SK-N-SH (cell line): ENCODE results near the gene SLC38A3. TPM values are rescaled to one million over a fixed set of nuclear protein-coding genes. Genes with fewer than 3 reads are reported as not detected.

Experiments used
- CTCF ChIA-PET: fragments of 300-600, 350-600 bp; formaldehyde crosslinking; extraction: SDS; loops from one replicate; lab custom pipeline; 2021; lab: Yijun Ruan, JAX
- POLR2A ChIA-PET: fragments of 350-600 bp; sonication (Branson Sonifier 250); formaldehyde crosslinking; extraction: SDS; loops from one replicate; lab custom pipeline; 2020; ENCODE audit warnings: antibody characterized with exemption, inconsistent platforms; lab: Yijun Ruan, JAX
- DNase-seq: peaks from one replicate; pipeline ENCODE4 v3.0.0; 2012
- H2AFZ ChIP-seq: fragments of 200-600 bp; sonication (generic); 2 replicates; pipeline ENCODE4 v1.8.1; 2016; ENCODE audit warnings: antibody characterized with exemption, mild to moderate bottlenecking, low read depth
- H3F3A ChIP-seq: fragments of 200-600 bp; sonication (generic); replicated peaks from 2 replicates; pipeline ENCODE3; 2016; ENCODE audit warnings: antibody characterized with exemption, mild to moderate bottlenecking; ENCODE audit not compliant: insufficient read depth
- H3K27ac ChIP-seq, 2 experiments: fragments of 200-500 bp in 1 of 2; fragments of 200-600 bp in 1 of 2; sonication (Bioruptor generic) in 1 of 2; sonication (generic), shearing (Covaris generic) in 1 of 2; 2 replicates each; pipeline versions ENCODE4 v1.5.1 to v1.6.1; 2014 to 2016; ENCODE audit warnings: low read depth in 2 of 2, inconsistent platforms in 1 of 2, low read length in 1 of 2, mild to moderate bottlenecking in 1 of 2, mixed read lengths in 1 of 2
- H3K27me3 ChIP-seq: fragments of 200-600 bp; sonication (generic), shearing (Covaris generic); 2 replicates; pipeline ENCODE4 v1.6.1; 2016; ENCODE audit warnings: mixed run types; ENCODE audit not compliant: insufficient read depth
- H3K36me3 ChIP-seq, 2 experiments: fragments of 200-500 bp in 1 of 2; fragments of 200-600 bp in 1 of 2; sonication (Bioruptor generic) in 1 of 2; sonication (generic) in 1 of 2; replicated peaks in 1 of 2; 2 replicates each; pipeline versions ENCODE3 to v1.5.1; 2014 to 2016; ENCODE audit warnings: low read length in 1 of 2, mild to moderate bottlenecking in 1 of 2; ENCODE audit not compliant: insufficient read depth in 2 of 2, control insufficient read depth in 1 of 2
- H3K4me1 ChIP-seq, 2 experiments: fragments of 200-500 bp in 1 of 2; fragments of 200-600 bp in 1 of 2; sonication (Bioruptor generic) in 1 of 2; sonication (generic), shearing (Covaris generic) in 1 of 2; 2 replicates each; pipeline versions ENCODE4 v1.5.1 to v1.6.1; 2014 to 2016; ENCODE audit warnings: low read depth in 1 of 2, low read length in 1 of 2, mixed run types in 1 of 2; ENCODE audit not compliant: insufficient read depth in 2 of 2, control insufficient read depth in 1 of 2
- H3K4me2 ChIP-seq: fragments of 200-600 bp; sonication (generic), shearing (Covaris generic); 2 replicates; pipeline ENCODE4 v1.6.1; 2017; ENCODE audit warnings: mixed run types
- H3K4me3 ChIP-seq, 2 experiments: fragments of 200-500 bp in 1 of 2; fragments of 200-600 bp in 1 of 2; sonication (Bioruptor generic) in 1 of 2; sonication (generic), shearing (Covaris generic) in 1 of 2; 2 replicates each; pipeline versions ENCODE4 v1.5.1 to v1.8.1; 2014 to 2016; ENCODE audit warnings: low read depth in 2 of 2, inconsistent platforms in 1 of 2, low read length in 1 of 2, mild to moderate bottlenecking in 1 of 2, mixed read lengths in 1 of 2, moderate library complexity in 1 of 2
- H3K79me2 ChIP-seq: fragments of 200-600 bp; sonication (generic); 2 replicates; pipeline ENCODE4 v1.8.1; 2017; ENCODE audit warnings: mild to moderate bottlenecking; ENCODE audit not compliant: insufficient read depth
- H3K9ac ChIP-seq: fragments of 200-600 bp; sonication (generic); 2 replicates; pipeline ENCODE4 v1.6.1; 2017; ENCODE audit warnings: mixed run types
- H3K9me2 ChIP-seq: fragments of 200-600 bp; sonication (generic); 2 replicates; pipeline ENCODE4 v1.6.1; 2017; ENCODE audit warnings: mixed run types
- H3K9me3 ChIP-seq: fragments of 200-600 bp; sonication (generic); 2 replicates; pipeline ENCODE4 v1.6.1; 2017; ENCODE audit warnings: mixed run types, mild to moderate bottlenecking, moderate library complexity
- H4K20me1 ChIP-seq: fragments of 200-600 bp; sonication (generic); 2 replicates; pipeline ENCODE4 v1.6.1; 2017; ENCODE audit warnings: mild to moderate bottlenecking, mixed run types; ENCODE audit not compliant: insufficient read depth
- ELF1 ChIP-seq: IDR thresholded peaks from 2 replicates; pipeline ENCODE4 v1.4.0; 2012
- EP300 ChIP-seq, 2 experiments: IDR thresholded peaks; 2 replicates each; pipeline versions ENCODE4 v1.4.0 to v1.6.1; 2012; ENCODE audit warnings: borderline replicate concordance in 1 of 2, low read depth in 1 of 2, low read length in 1 of 2
- EZH2phosphoT487 ChIP-seq: fragments of 200-600 bp; sonication (generic); IDR thresholded peaks from 2 replicates; pipeline ENCODE4 v1.6.1; 2017; ENCODE audit warnings: low read depth, mixed run types, mild to moderate bottlenecking, antibody characterized with exemption, moderate library complexity, borderline replicate concordance
- FOSL2 ChIP-seq: IDR thresholded peaks from 2 replicates; pipeline ENCODE4 v1.4.0; 2012; ENCODE audit warnings: low read depth, mild to moderate bottlenecking, moderate library complexity, borderline replicate concordance
- FOXJ3 ChIP-seq: sonication (generic); formaldehyde crosslinking; IDR thresholded peaks from 2 replicates; pipeline ENCODE4 v1.5.1; 2020; ENCODE audit warnings: mild to moderate bottlenecking, missing genetic modification reagents
- GABPA ChIP-seq: IDR thresholded peaks from 2 replicates; pipeline ENCODE4 v1.4.0; 2012; ENCODE audit warnings: low read depth, mild to moderate bottlenecking
- IRF3 ChIP-seq: fragments of 150-350 bp; IDR thresholded peaks from 2 replicates; pipeline ENCODE4 v1.6.1; 2016; ENCODE audit warnings: mild to moderate bottlenecking, low read depth, low read length
- MAX ChIP-seq: IDR thresholded peaks from 2 replicates; pipeline ENCODE4 v1.4.0; 2012; ENCODE audit warnings: low read depth
- MXI1 ChIP-seq: IDR thresholded peaks from 2 replicates; pipeline ENCODE4 v1.6.1; 2012; ENCODE audit warnings: mild to moderate bottlenecking, low read depth, low read length, improper control_type of control experiment
- NRF1 ChIP-seq: IDR thresholded peaks from 2 replicates; pipeline ENCODE4 v1.6.1; 2012; ENCODE audit warnings: low read depth, mild to moderate bottlenecking, low read length
- PBX3 ChIP-seq: IDR thresholded peaks from 2 replicates; pipeline ENCODE4; 2012
- RAD21 ChIP-seq: IDR thresholded peaks from 2 replicates; pipeline ENCODE4 v1.6.1; 2012; ENCODE audit warnings: mild to moderate bottlenecking, low read length
- RFX5 ChIP-seq: IDR thresholded peaks from 2 replicates; pipeline ENCODE4 v1.6.1; 2012; ENCODE audit warnings: mild to moderate bottlenecking, improper control_type of control experiment, low read length
- SIN3A ChIP-seq: IDR thresholded peaks from 2 replicates; pipeline ENCODE4 v1.6.1; 2012; ENCODE audit warnings: low read depth, mild to moderate bottlenecking, low read length, moderate library complexity, borderline replicate concordance
- SMC3 ChIP-seq: IDR thresholded peaks from 2 replicates; pipeline ENCODE4 v1.6.1; 2012; ENCODE audit warnings: low read depth, low read length, improper control_type of control experiment
- TAF1 ChIP-seq: IDR thresholded peaks from 2 replicates; pipeline ENCODE4 v1.6.1; 2012; ENCODE audit warnings: low read depth, mild to moderate bottlenecking, low read length, moderate library complexity, borderline replicate concordance
- WGBS: methylation state at CpG from one replicate; pipeline ENCODE4 v1.1.6; 2017; ENCODE audit warnings: low lambda C conversion rate; 5-methylcytosine and 5-hydroxymethylcytosine counted together
- polyA plus RNA-seq, 3 experiments: library from polyadenylated mRNA; depleted of rRNA; stranded (reverse); fragments of >200 nt; gene quantifications; 2 replicates each; pipeline ENCODE4 v1.2.3, GENCODE V29; 2012

The SLC38A3 gene
- polyA plus RNA-seq, 1 of the 3 experiments (the other 2 are of a cell fraction) = 0.84 TPM

- CTCF ChIA-PET = interaction anchor here (0.6 to 61.6 kb wide), 6 partner anchors 6 to 200 kb away, joined by 3 to 1375 read pairs (median 218); partner anchors contain the start of genes GNAI2 and GNAT1
- WGBS = 76% methylated on average over 6 of the region's 7 CpGs
- Histone ChIP-seq H3K9ac (peak overlapping the region; percentile 95), H3F3A (peaks cover 13% of the 10 kb centered on the region), H3K4me3 (peak overlapping the region; percentile 82 to 98), H3K27ac (peak overlapping the region; percentile 60 to 90), H3K27me3 (no peaks in the 10 kb centered on the region), H3K9me3 (no peaks in the 10 kb centered on the region), H3K4me1 (peaks cover 8 to 26% of the 10 kb centered on the region in 2 experiments; a peak in 2 of 4 replicates), H4K20me1 (peaks cover 58% of the 10 kb centered on the region), H3K79me2 (peaks cover 76% of the 10 kb centered on the region), H2AFZ (no peak overlapping the region), H3K9me2 (no peaks in the 10 kb centered on the region), H3K36me3 (peaks cover 0 to 11% of the 10 kb centered on the region in 2 experiments), H3K4me2 (peak overlapping the region; percentile 96)
- TF ChIP-seq IRF3 (no peak), ELF1 (no peak), TAF1 (no peak), GABPA (no peak), FOXJ3 (CRISPR knock-in tag) (no peak), FOSL2 (no peak), NRF1 (no peak), EP300 (IDR thresholded peaks at IDR 0.05; ENCODE audit: borderline replicate concordance in 1 of 2, low read depth in 1 of 2, low read length in 1 of 2) (no peak), SIN3A (no peak), PBX3 (no peak), MXI1 (no peak), EZH2phosphoT487 (no peak), RAD21 (no peak), MAX (no peak), SMC3 (no peak), RFX5 (no peak)
- POLR2A ChIA-PET = interaction anchor here (0.6 to 1.0 kb wide), 3 partner anchors 21 to 42 kb away, joined by 3 read pairs; no protein-coding TSS in a partner anchor
- DNase-seq = no peak
Measured at GRCh38 chr3:50238549-50239026, 33.5 kb downstream of the SLC38A3 start.
